PC-9 (cell line): ENCODE results near the gene ANKRD1.

ENCODE experiments used
- CTCF ChIP-seq: fragments of 200-600 bp; sonication (generic); conservative IDR thresholded peaks from 2 replicates; pipeline ENCODE4 v1.6.1; 2017; ENCODE audit warnings: mixed run types, antibody characterized with exemption, mild to moderate bottlenecking, moderate library complexity
- EZH2 ChIP-seq: fragments of 200-600 bp; sonication (generic); IDR thresholded peaks from 2 replicates; pipeline ENCODE4 v1.8.0; 2017; ENCODE audit warnings: antibody characterized with exemption, low read depth

- TF ChIP-seq CTCF (no peak), EZH2 (no peak)
Measured at GRCh38 chr10:90937645-90938258, 16.9 kb upstream of the ANKRD1 start.
